Endothelial cell of umbilical vein (primary cell): ENCODE measurements around the gene LCNL1. TPM values are rescaled to one million over a fixed set of nuclear protein-coding genes. Genes with fewer than 3 reads are reported as not detected.

Source experiments
- BruUV-seq: library from RNA; stranded (reverse); fragments of 400-500 nt; replicated peaks from 2 replicates; lab custom pipeline; 2021; lab: Mats Ljungman, UMichigan
- CTCF ChIA-PET: fragments of 300-600, 350-600 bp; sonication (Branson Sonifier 250); formaldehyde crosslinking; loops from one replicate; lab custom pipeline; 2021; ENCODE audit warnings: antibody characterized with exemption, inconsistent platforms; lab: Charles Lee
- POLR2A ChIA-PET: fragments of 300-600, 350-600 bp; sonication (Branson Sonifier 250); formaldehyde crosslinking; loops from one replicate; lab custom pipeline; 2021; ENCODE audit warnings: antibody characterized with exemption, inconsistent platforms; lab: Charles Lee
- DNase-seq: peaks from one replicate; pipeline ENCODE4 v3.0.0-alpha.2; 2011; ENCODE audit warnings: low read depth, low spot score
- FAIRE-seq: peaks from 2 replicates; lab custom pipeline; 2011; peaks lifted over from hg19 to GRCh38; lab: Jason Lieb, UNC
- H2AFZ ChIP-seq: 2 replicates; pipeline ENCODE4 v1.6.0; 2012; ENCODE audit warnings: low read depth, low read length, control low read depth, inconsistent platforms
- H3K27ac ChIP-seq: 2 replicates; pipeline ENCODE4 v1.5.1; 2011; ENCODE audit warnings: low read depth, mild to moderate bottlenecking, control low read depth, low read length, moderate library complexity; ENCODE audit not compliant: insufficient read depth
- H3K27me3 ChIP-seq, 2 experiments: 2 replicates each; pipeline versions ENCODE4 v1.6.0 to v1.6.1; 2011; ENCODE audit warnings: low read length in 2 of 2, mixed read lengths in 1 of 2; ENCODE audit not compliant: control insufficient read depth in 2 of 2, insufficient read depth in 2 of 2
- H3K36me3 ChIP-seq, 2 experiments: 2 replicates in 1 of 2; 3 replicates in 1 of 2; pipeline ENCODE4 v1.5.1; 2011; ENCODE audit warnings: low read length in 2 of 2, mild to moderate bottlenecking in 1 of 2, moderate library complexity in 1 of 2; ENCODE audit not compliant: control insufficient read depth in 2 of 2, insufficient read depth in 2 of 2; ENCODE audit errors: extremely low read depth in 1 of 2
- H3K4me1 ChIP-seq: 3 replicates; pipeline ENCODE4 v1.5.1; 2011; ENCODE audit warnings: mild to moderate bottlenecking, low read length; ENCODE audit not compliant: control insufficient read depth, insufficient read depth; ENCODE audit errors: extremely low read depth
- H3K4me2 ChIP-seq: 2 replicates; pipeline ENCODE4 v1.6.1; 2011; ENCODE audit warnings: low read length, control low read depth, mixed read lengths; ENCODE audit not compliant: insufficient read depth
- H3K4me3 ChIP-seq, 3 experiments: fragments of 200-600 bp in 1 of 3; sonication (generic), shearing (Covaris generic) in 1 of 3; replicated peaks in 1 of 3; 2 replicates each; pipeline ENCODE4 v1.5.1; 2011 to 2016; ENCODE audit warnings: control low read depth in 3 of 3, low read length in 3 of 3, mild to moderate bottlenecking in 2 of 3, inconsistent platforms in 1 of 3, low read depth in 1 of 3, moderate library complexity in 1 of 3; ENCODE audit not compliant: insufficient read depth in 1 of 3
- H3K79me2 ChIP-seq: 2 replicates; pipeline ENCODE4 v1.6.0; 2012; ENCODE audit warnings: low read length, inconsistent platforms; ENCODE audit not compliant: control insufficient read depth, insufficient read depth
- H3K9ac ChIP-seq: replicated peaks from 2 replicates; pipeline ENCODE3; 2011; ENCODE audit warnings: low read length, control low read depth; ENCODE audit not compliant: insufficient read depth; ENCODE audit errors: extremely low read depth
- H3K9me1 ChIP-seq: replicated peaks from 3 replicates; pipeline ENCODE4 v1.6.0; 2011; ENCODE audit warnings: mild to moderate bottlenecking, low read length; ENCODE audit not compliant: control insufficient read depth, insufficient read depth; ENCODE audit errors: extremely low read depth
- H3K9me3 ChIP-seq: replicated peaks from 2 replicates; pipeline ENCODE4 v1.5.1; 2012; ENCODE audit warnings: low read length, inconsistent platforms; ENCODE audit not compliant: control insufficient read depth, insufficient read depth
- H4K20me1 ChIP-seq: replicated peaks from 2 replicates; pipeline ENCODE3; 2011; ENCODE audit warnings: mild to moderate bottlenecking, low read length; ENCODE audit not compliant: control insufficient read depth, insufficient read depth; ENCODE audit errors: extremely low read depth
- CTCF ChIP-seq, 2 donors: IDR thresholded peaks; 1 replicate in 1 of 2; 2 replicates in 1 of 2; pipeline ENCODE4 v1.5.1; 2011; ENCODE audit warnings: low read length in 2 of 2, mild to moderate bottlenecking in 2 of 2, moderate library complexity in 2 of 2, control low read depth in 1 of 2, inconsistent platforms in 1 of 2, low read depth in 1 of 2; ENCODE audit not compliant: insufficient read depth in 1 of 2; ENCODE audit errors: extremely low read depth in 1 of 2
- EZH2 ChIP-seq: IDR thresholded peaks from 2 replicates; pipeline ENCODE4 v1.6.1; 2012; ENCODE audit warnings: borderline replicate concordance, low read depth, mild to moderate bottlenecking, moderate library complexity, low read length, inconsistent platforms; ENCODE audit not compliant: severe bottlenecking
- FOS ChIP-seq: IDR thresholded peaks from 2 replicates; pipeline ENCODE4 v1.6.1; 2011; ENCODE audit warnings: mild to moderate bottlenecking, low read length, moderate library complexity, borderline replicate concordance; ENCODE audit not compliant: insufficient read depth
- GATA2 ChIP-seq: IDR thresholded peaks from 2 replicates; pipeline ENCODE4 v1.7.0; 2011; ENCODE audit warnings: low read depth, mild to moderate bottlenecking, moderate library complexity, mixed read lengths, low read length; ENCODE audit not compliant: insufficient read length, insufficient read depth
- JUN ChIP-seq: IDR thresholded peaks from 2 replicates; pipeline ENCODE4 v1.6.1; 2011; ENCODE audit warnings: borderline replicate concordance, low read depth; ENCODE audit not compliant: insufficient read length, insufficient read depth
- MYC ChIP-seq: IDR thresholded peaks from one replicate; pipeline ENCODE4 v1.6.1; 2011; ENCODE audit warnings: mild to moderate bottlenecking, low read depth, low read length
- POLR2A ChIP-seq: IDR thresholded peaks from 2 replicates; pipeline ENCODE4 v1.6.1; 2012; ENCODE audit warnings: low read depth, mild to moderate bottlenecking, control low read depth, low read length
- POLR2AphosphoS5 ChIP-seq: IDR thresholded peaks from 2 replicates; pipeline ENCODE4 v1.6.1; 2012; ENCODE audit warnings: low read depth, mild to moderate bottlenecking, control low read depth, low read length, moderate library complexity; ENCODE audit not compliant: insufficient read depth
- dilution Hi-C: fragments of 300-500 bp; cut with MboI; formaldehyde crosslinking; loops from one replicate; pipeline ENCODE4 v1.15.0; 2019; ENCODE audit warnings: low sequenced_read_pairs; ENCODE audit not compliant: extremely low pct_ligation_motif_present
- intact Hi-C: fragments of 100-400 bp; cut with micrococcal nuclease; formaldehyde crosslinking; loops from one replicate; pipeline ENCODE4 v1.10.0; 2022
- polyA plus RNA-seq, 4 experiments: library from polyadenylated mRNA; depleted of rRNA in 3 of 4; stranded (reverse) in 3 of 4; unstranded in 1 of 4; fragments of >200 nt; gene quantifications; 2 replicates each; pipeline versions ENCODE4 v1.2.1 to v1.2.3, GENCODE V29; 2011 to 2012; ENCODE audit warnings: missing spikeins in 1 of 4
- total RNA-seq: library from RNA; stranded (reverse); gene quantifications from 2 replicates; pipeline ENCODE4 v1.2.3, GENCODE V29; 2021
- TF ChIP-seq, protein P1 (sequence below): IDR thresholded peaks from 2 replicates; pipeline ENCODE4 v1.6.1; 2011; ENCODE audit not compliant: insufficient read depth, insufficient read length

The LCNL1 gene
- total and polyA plus RNA-seq, 2 donors (not counting 3 experiments of a cell fraction or from before 2014, with no cell fraction given) = not detected

- Histone ChIP-seq H3K27ac (no peak overlapping the region), H3K4me3 (no peak overlapping the region), H3K9ac (no peak overlapping the region), H3K9me1 (no peaks in the 10 kb centered on the region), H3K27me3 (no peaks in the 10 kb centered on the region), H3K4me2 (no peak overlapping the region), H3K36me3 (no peaks in the 10 kb centered on the region), H4K20me1 (no peaks in the 10 kb centered on the region), H3K9me3 (no peaks in the 10 kb centered on the region), H3K4me1 (no peaks in the 10 kb centered on the region), H2AFZ (no peak overlapping the region), H3K79me2 (no peaks in the 10 kb centered on the region)
- intact Hi-C loops = no loop called here
- DNase-seq (no peak), FAIRE-seq (no peak)
- dilution Hi-C loops = no loop called here
- TF ChIP-seq MYC (no peak), GATA2 (no peak), POLR2AphosphoS5 (no peak)
- no TSS peak for BruUV-seq
- ChIA-PET POLR2A (no interaction called here), CTCF (interaction anchor here (1.3 kb wide), 1 partner anchor 14 kb away, joined by 4 read pairs; no protein-coding TSS in a partner anchor)
These were observed 20.6 kb upstream of the LCNL1 start for GRCh38 chr9:136962163-136962562.

DNA sequence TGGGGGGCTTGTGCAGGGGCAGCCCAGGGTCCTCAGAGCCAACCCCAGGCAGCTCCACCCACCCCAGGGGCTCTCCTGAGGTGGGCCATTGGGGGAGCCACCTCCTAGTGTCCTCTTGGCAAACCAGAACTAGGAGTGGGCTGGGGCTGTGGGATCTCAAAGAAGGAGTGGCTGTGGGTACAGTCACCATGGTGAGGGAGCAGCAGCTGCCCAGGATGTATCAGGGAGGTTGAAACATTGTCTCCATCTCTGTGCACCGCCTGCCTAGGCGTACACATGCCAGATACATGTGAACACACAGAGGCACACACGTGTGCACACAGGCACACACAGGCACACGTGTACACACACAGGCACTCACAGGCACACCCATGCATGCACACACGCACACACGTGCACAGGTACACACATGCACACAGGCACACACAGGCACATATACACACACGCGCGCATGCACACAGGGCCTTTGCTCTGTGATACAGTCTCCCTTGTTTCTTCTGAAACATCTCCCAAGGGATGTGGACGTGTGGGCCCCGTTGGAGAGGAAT, 20.0 kb upstream of the LCNL1 start:
- CTCF ChIA-PET = interaction anchor here (1.3 kb wide), 1 partner anchor 15 kb away, joined by 4 read pairs; no protein-coding TSS in a partner anchor

More for the DNA sequence above, 20.0 kb upstream of the LCNL1 start:
- Histone ChIP-seq H3K4me1 (no peaks in the 10 kb centered on the region), H3K27ac (no peak overlapping the region), H3K36me3 (no peaks in the 10 kb centered on the region), H3K9me1 (no peaks in the 10 kb centered on the region), H4K20me1 (no peaks in the 10 kb centered on the region), H2AFZ (no peak overlapping the region), H3K9me3 (no peaks in the 10 kb centered on the region), H3K27me3 (no peaks in the 10 kb centered on the region), H3K4me3 (no peak overlapping the region), H3K79me2 (no peaks in the 10 kb centered on the region), H3K9ac (no peak overlapping the region), H3K4me2 (no peak overlapping the region)
- TF ChIP-seq JUN = no peak
- TF ChIP-seq GATA2 = no peak
- TF ChIP-seq, protein P1, sequence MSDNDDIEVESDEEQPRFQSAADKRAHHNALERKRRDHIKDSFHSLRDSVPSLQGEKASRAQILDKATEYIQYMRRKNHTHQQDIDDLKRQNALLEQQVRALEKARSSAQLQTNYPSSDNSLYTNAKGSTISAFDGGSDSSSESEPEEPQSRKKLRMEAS = no peak
- TF ChIP-seq FOS = no peak
- no peak for TF ChIP-seq POLR2A
- TF ChIP-seq POLR2AphosphoS5 = no peak
- no peak for TF ChIP-seq EZH2
- no peak for TF ChIP-seq CTCF (IDR thresholded peaks at IDR 0.05; ENCODE audit: extremely low read depth in 1 of 2, insufficient read depth in 1 of 2, low read depth in 1 of 2, low read length in 2 of 2)
- no peak for TF ChIP-seq MYC
- BruUV-seq = no TSS peak
- intact Hi-C loops = no loop called here
- DNase-seq = no peak
- dilution Hi-C loops = no loop called here
- POLR2A ChIA-PET = no interaction called here
- FAIRE-seq = no peak
